ENCODE results near the gene CDYL2. TPM values are rescaled to one million over a fixed set of nuclear protein-coding genes. Genes with fewer than 3 reads are reported as not detected.

The CDYL2 gene
- total and polyA plus RNA-seq, 2 experiments from 2014 or later: 7.4 to 12.2 TPM

- WGBS (ENCODE audit: low lambda C conversion rate, missing lambda C conversion rate): 84% methylated on average over 4 of the region's 4 CpGs
- no peak overlapping the region for H3K4me2 ChIP-seq
- no peak for DNase-seq (ENCODE audit: low spot score)
- no peaks in the 10 kb centered on the region for H3K36me3 ChIP-seq (replicated peaks; ENCODE audit: insufficient read depth, low read depth)
- H3K4me1 ChIP-seq (ENCODE audit: insufficient read depth): no peaks in the 10 kb centered on the region
- no peaks in the 10 kb centered on the region for H3K9me3 ChIP-seq (ENCODE audit: low read depth)
- H3K4me3 ChIP-seq: no peak overlapping the region
- no peaks in the 10 kb centered on the region for H3K27me3 ChIP-seq
- no peak for TF ChIP-seq EZH2phosphoT487 (IDR thresholded peaks at IDR 0.05; ENCODE audit: low read depth, severe bottlenecking, unreplicated experiment)
- no peak for TF ChIP-seq CTCF (IDR thresholded peaks at IDR 0.05; ENCODE audit: poor library complexity)
- TF ChIP-seq EZH2 (IDR thresholded peaks at IDR 0.05; ENCODE audit: borderline replicate concordance): no peak
- H2AFZ ChIP-seq: no peak overlapping the region
- no peaks in the 10 kb centered on the region for H3K79me2 ChIP-seq
- no peaks in the 10 kb centered on the region for H4K20me1 ChIP-seq (ENCODE audit: insufficient read depth, poor library complexity, severe bottlenecking)
- H3K9me2 ChIP-seq (replicated peaks; ENCODE audit: insufficient read depth): no peaks in the 10 kb centered on the region
- H3K27ac ChIP-seq: no peak overlapping the region
These were observed 217.3 kb downstream of the CDYL2 start for GRCh38 chr16:80587071-80587470.

- Histone ChIP-seq H3K9me2 (replicated peaks; ENCODE audit: insufficient read depth) (no peaks in the 10 kb centered on the region), H3K27ac (no peak overlapping the region), H3K36me3 (replicated peaks; ENCODE audit: insufficient read depth, low read depth) (no peaks in the 10 kb centered on the region), H3K79me2 (no peaks in the 10 kb centered on the region), H3K4me1 (ENCODE audit: insufficient read depth) (no peaks in the 10 kb centered on the region), H3K4me3 (no peak overlapping the region), H2AFZ (no peak overlapping the region), H4K20me1 (ENCODE audit: insufficient read depth, poor library complexity, severe bottlenecking) (no peaks in the 10 kb centered on the region), H3K9me3 (ENCODE audit: low read depth) (no peaks in the 10 kb centered on the region), H3K27me3 (no peaks in the 10 kb centered on the region), H3K4me2 (no peak overlapping the region)
- no peak for TF ChIP-seq CTCF (IDR thresholded peaks at IDR 0.05; ENCODE audit: poor library complexity)
- no peak for TF ChIP-seq EZH2 (IDR thresholded peaks at IDR 0.05; ENCODE audit: borderline replicate concordance)
- TF ChIP-seq EZH2phosphoT487 (IDR thresholded peaks at IDR 0.05; ENCODE audit: low read depth, severe bottlenecking, unreplicated experiment): no peak
- no peak for DNase-seq (ENCODE audit: low spot score)
These were observed 217.9 kb downstream of the CDYL2 start for GRCh38 chr16:80586476-80586875.

- Histone ChIP-seq H3K79me2 (no peaks in the 10 kb centered on the region), H3K9me3 (ENCODE audit: low read depth) (no peaks in the 10 kb centered on the region), H3K27ac (no peak overlapping the region), H3K27me3 (no peaks in the 10 kb centered on the region), H4K20me1 (ENCODE audit: insufficient read depth, poor library complexity, severe bottlenecking) (no peaks in the 10 kb centered on the region), H3K4me3 (no peak overlapping the region), H3K9me2 (replicated peaks; ENCODE audit: insufficient read depth) (no peaks in the 10 kb centered on the region), H2AFZ (no peak overlapping the region), H3K36me3 (replicated peaks; ENCODE audit: insufficient read depth, low read depth) (no peaks in the 10 kb centered on the region), H3K4me2 (no peak overlapping the region), H3K4me1 (ENCODE audit: insufficient read depth) (no peaks in the 10 kb centered on the region)
- 83% methylated on average over 4 of the region's 4 CpGs for WGBS (ENCODE audit: low lambda C conversion rate, missing lambda C conversion rate)
- DNase-seq (ENCODE audit: low spot score): no peak
- no peak for TF ChIP-seq EZH2phosphoT487 (IDR thresholded peaks at IDR 0.05; ENCODE audit: low read depth, severe bottlenecking, unreplicated experiment)
- TF ChIP-seq EZH2 (IDR thresholded peaks at IDR 0.05; ENCODE audit: borderline replicate concordance): no peak
- no peak for TF ChIP-seq CTCF (IDR thresholded peaks at IDR 0.05; ENCODE audit: poor library complexity)
These were observed 218.6 kb downstream of the CDYL2 start for GRCh38 chr16:80585764-80586163.

- no peak overlapping the region for H3K27ac ChIP-seq
- no peaks in the 10 kb centered on the region for H3K9me3 ChIP-seq (ENCODE audit: low read depth)
- TF ChIP-seq CTCF (IDR thresholded peaks at IDR 0.05; ENCODE audit: poor library complexity) (no peak), EZH2 (IDR thresholded peaks at IDR 0.05; ENCODE audit: borderline replicate concordance) (no peak), EZH2phosphoT487 (IDR thresholded peaks at IDR 0.05; ENCODE audit: low read depth, severe bottlenecking, unreplicated experiment) (no peak)
- H3K79me2 ChIP-seq: no peaks in the 10 kb centered on the region
- DNase-seq (ENCODE audit: low spot score): no peak
- no peaks in the 10 kb centered on the region for H3K9me2 ChIP-seq (replicated peaks; ENCODE audit: insufficient read depth)
- no peak overlapping the region for H2AFZ ChIP-seq
- H3K36me3 ChIP-seq (replicated peaks; ENCODE audit: insufficient read depth, low read depth): no peaks in the 10 kb centered on the region
- no peaks in the 10 kb centered on the region for H4K20me1 ChIP-seq (ENCODE audit: insufficient read depth, poor library complexity, severe bottlenecking)
- 89% methylated on average over 3 of the region's 3 CpGs for WGBS (ENCODE audit: low lambda C conversion rate, missing lambda C conversion rate)
- H3K4me1 ChIP-seq (ENCODE audit: insufficient read depth): no peaks in the 10 kb centered on the region
- no peak overlapping the region for H3K4me2 ChIP-seq
- no peak overlapping the region for H3K4me3 ChIP-seq
- no peaks in the 10 kb centered on the region for H3K27me3 ChIP-seq
These were observed 220.9 kb downstream of the CDYL2 start for GRCh38 chr16:80583466-80583865.

Measured in hepatocyte (in vitro differentiated cells).